D341Med (cell line): ENCODE data around the gene TIMM13.
"Not testable (repeated sequence)": the region's sequence is repeated elsewhere in the genome, so short reads cannot be mapped to it uniquely, and the experiment has no call there.

ENCODE experiments used
- DNase-seq: peaks from one replicate; pipeline ENCODE4 v3.0.0; 2012; ENCODE audit warnings: low spot score

The TIMM13 gene

DNA sequence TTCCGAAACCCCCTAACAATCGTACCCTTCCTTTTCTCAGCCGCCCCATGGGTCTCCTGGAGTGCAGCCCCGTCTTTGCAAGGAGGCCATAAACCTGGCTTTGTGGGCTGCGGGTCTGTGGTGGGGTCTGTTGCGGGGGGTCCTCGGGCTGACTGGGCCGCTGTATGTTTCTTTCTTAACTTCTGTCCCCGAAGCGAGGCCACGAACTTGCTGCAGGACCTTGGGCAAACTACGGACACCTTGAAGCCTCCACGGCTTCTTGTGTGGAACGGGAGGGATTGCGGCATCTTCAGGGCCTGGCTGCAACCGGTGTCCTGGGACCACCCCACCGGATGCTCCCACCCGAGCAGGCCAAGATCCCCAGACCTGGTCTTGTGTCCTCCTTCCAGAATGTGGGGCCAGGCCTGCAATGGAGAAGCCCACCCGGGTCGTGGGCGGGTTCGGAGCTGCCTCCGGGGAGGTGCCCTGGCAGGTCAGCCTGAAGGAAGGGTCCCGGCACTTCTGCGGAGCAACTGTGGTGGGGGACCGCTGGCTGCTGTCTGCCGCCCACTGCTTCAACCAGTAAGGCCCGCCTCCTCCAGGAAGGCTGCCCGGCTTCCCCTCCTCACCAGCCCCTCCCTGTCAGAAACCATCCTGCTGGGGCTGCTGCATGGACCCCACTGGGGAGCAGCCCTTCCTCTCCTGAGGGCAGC is 12.0 kb downstream of the TIMM13 start:
- DNase-seq = peak; percentile 35

DNA sequence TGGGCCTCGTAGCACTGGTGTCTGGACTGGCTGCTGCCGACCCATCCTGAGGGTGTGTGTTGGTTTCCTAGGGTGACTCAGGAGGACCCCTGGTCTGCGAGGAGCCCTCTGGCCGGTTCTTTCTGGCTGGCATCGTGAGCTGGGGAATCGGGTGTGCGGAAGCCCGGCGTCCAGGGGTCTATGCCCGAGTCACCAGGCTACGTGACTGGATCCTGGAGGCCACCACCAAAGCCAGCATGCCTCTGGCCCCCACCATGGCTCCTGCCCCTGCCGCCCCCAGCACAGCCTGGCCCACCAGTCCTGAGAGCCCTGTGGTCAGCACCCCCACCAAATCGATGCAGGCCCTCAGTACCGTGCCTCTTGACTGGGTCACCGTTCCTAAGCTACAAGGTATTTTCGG is 13.8 kb downstream of the TIMM13 start:
- peak; percentile 42 for DNase-seq

- no peak for DNase-seq
Measured at GRCh38 chr19:2413159-2413558, 14.2 kb downstream of the TIMM13 start.

GRCh38 chr19:2412449-2412848 is 14.9 kb downstream of the TIMM13 start:
- DNase-seq = no peak

- no peak for DNase-seq
Measured at GRCh38 chr19:2411709-2412108, 15.7 kb downstream of the TIMM13 start.

- DNase-seq = no peak
Measured at GRCh38 chr19:2410023-2410422, 17.4 kb downstream of the TIMM13 start.

DNA sequence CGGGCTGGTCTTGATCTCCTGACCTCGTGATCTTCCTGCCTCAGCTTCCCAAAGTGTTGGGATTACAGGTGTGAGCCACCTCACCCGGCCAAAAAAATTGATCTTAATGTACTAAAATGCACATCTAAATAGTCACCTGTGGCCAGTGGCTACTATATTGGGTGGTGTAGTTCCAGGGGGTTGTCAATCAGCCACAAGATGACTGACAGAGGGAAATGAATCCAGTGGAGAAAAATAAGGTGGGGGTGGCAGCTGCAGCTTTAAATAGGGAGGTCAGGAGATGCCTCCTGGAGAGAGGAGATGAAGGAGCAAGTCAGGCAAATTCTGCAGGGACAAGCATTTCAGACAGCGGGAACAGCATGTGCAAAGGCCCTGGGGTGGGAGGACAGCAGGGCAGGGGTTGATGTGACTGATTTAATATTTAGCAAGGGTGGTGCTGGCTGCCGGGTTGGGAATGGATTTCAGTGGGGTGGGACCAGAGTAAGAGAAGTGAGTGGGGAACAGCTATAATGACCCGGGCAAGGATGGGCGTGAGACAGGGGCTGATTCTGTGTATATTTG is 18.0 kb downstream of the TIMM13 start:
- no peak for DNase-seq

DNA sequence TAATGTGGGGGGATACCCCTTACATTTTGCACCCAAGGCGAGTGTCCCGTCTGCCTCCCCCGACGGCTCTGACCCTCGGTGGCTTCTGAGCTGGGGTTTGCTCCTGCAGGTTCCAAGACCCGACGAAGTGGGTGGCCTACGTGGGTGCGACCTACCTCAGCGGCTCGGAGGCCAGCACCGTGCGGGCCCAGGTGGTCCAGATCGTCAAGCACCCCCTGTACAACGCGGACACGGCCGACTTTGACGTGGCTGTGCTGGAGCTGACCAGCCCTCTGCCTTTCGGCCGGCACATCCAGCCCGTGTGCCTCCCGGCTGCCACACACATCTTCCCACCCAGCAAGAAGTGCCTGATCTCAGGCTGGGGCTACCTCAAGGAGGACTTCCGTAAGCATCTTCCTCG is 19.1 kb downstream of the TIMM13 start:
- DNase-seq = peak; percentile 20

- no peak for DNase-seq
Measured at GRCh38 chr19:2399582-2399981, 27.8 kb downstream of the TIMM13 start.

DNA sequence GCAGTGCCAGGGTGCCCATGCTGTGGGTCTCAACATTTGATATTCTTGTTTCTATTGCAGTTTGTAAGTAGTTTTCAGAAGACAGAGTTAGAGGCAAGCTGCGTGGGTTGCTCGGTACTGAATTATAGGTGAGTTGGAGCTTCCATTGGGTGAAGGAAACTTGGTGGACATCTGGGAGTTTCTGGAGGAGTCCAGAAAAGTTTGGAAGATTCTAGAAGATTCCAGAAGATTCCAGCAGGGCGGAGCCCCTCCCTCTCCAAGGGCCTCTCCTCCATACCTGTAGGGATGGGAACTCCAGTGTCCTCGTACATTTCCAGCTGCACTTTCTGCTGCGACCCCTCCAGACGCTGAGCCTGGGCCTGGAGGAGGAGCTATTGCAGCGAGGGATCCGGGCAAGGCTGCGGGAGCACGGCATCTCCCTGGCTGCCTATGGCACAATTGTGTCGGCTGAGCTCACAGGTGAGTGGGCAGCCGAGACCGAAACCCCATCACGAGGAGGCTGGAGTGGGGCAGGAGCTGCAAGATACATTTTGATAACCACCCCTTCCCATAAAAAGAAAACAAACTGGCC is 28.6 kb downstream of the TIMM13 start:
- DNase-seq = no peak

DNA sequence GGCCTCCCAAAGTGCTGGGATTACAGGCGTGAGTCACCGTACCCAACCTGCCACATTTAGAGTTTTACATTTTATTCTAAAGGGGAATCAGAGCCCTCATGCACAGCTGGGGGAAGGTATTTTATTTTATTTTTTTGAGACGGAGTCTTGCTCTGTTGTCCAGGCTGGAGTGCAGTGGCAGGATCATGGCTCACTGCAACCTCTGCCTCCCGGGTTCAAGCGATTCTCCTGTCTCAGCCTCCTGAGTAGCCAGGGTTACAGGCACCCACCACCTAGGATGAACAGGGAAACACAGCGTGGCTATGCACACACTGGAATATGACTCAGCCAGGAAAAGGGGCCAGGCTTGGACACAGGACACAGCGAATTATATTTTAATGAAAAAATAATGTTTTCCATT is 30.2 kb downstream of the TIMM13 start:
- not testable (repeated sequence) for DNase-seq

GRCh38 chr19:2395293-2395829 is 32.0 kb downstream of the TIMM13 start:
- DNase-seq = not testable (repeated sequence)

DNA sequence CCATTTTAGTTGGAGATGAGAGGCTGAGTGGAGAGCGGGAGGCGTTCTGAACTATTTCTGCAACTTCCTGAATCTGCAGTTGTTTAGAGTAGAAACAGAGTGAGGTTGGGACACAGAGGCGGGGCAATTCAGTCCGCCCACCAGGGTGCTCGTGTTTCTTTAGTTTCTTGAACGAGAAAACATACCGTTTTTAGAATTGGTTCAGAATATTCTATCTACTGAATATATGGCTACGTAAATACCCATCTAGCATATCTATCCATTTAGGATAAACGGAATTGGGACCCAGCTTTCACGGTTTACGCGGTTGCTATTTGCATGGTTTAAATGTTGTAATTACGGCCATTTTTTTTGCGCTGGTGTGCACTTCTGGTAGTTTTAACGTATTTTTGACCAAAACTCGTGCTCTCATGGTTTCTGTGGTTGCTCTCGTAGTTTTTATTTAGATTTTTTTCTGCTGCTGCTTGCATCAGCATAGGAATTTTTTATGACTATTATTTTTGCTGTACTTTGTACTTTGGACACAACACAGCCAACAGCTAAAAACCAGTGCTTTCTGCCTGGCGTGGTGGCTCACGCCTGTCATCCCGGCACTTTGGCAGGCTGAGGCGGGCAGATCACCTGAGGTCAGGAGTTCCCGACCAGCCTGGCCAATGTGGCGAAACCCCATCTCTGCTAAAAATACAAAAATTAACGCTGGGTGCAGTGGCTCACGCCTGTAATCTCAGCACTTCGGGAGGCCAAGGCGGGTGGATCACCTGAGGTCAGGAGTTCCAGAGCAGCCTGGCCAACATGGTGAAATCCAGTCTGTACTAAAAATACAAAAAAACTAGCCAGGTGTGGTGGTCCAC is 32.7 kb downstream of the TIMM13 start:
- DNase-seq = no peak

DNA sequence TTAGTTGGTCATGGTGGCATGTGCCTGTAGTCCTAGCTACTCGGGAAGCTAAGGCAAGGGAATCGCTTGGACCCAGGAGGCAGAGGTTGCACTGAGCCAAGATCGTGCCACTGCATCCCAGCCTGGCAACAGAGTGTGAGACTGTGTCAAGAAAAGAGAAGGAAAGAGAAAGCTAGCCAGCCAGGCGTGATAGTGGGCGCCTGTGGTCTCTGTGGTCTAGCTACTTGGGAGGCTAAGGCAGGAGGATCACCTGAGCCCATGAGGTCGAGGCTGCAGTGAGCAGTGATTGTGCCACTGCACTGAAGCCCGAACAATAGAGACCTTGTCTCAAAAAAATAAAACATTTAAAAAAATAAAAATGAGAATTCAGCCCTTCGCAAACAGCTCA is 33.3 kb downstream of the TIMM13 start:
- DNase-seq = no peak

DNA sequence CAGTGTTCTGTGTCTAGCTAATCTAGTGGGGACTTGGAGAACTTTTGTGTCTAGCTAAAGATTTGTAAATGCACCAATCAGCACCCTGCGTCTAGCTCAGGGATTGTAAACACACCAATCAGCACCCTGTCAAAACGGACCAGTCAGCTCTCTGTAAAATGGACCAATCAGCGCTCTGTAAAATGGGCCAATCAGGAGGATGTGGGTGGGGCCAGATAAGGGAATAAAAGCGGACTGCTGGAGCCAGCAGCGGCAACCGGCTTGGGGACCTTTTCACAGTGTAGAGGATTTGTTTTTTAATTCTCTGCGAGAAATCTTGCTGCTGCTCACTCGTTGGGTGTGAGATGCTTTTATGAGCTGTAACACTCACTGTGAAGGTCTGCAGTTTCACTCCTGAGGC is 34.5 kb downstream of the TIMM13 start:
- DNase-seq = not testable (repeated sequence)

DNA sequence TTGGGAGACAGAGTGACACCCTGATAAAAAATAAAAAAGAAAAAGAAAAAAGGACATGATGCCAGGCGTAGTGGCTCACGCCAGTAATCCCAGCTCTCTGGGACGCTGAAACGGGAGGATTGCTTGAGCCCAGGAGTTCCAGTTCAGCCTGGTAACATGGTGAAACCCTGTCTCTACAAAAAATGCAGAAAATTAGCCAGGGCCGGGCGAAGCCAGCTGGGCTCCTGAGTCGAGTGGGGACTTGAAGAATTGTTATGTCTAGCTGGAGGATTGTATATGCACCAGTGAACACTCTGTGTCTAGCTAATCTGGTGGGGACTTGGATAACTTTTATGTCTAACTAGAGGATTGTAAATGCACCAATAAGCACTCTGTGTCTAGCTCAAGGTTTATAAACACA is 35.0 kb downstream of the TIMM13 start:
- DNase-seq = no peak

DNA sequence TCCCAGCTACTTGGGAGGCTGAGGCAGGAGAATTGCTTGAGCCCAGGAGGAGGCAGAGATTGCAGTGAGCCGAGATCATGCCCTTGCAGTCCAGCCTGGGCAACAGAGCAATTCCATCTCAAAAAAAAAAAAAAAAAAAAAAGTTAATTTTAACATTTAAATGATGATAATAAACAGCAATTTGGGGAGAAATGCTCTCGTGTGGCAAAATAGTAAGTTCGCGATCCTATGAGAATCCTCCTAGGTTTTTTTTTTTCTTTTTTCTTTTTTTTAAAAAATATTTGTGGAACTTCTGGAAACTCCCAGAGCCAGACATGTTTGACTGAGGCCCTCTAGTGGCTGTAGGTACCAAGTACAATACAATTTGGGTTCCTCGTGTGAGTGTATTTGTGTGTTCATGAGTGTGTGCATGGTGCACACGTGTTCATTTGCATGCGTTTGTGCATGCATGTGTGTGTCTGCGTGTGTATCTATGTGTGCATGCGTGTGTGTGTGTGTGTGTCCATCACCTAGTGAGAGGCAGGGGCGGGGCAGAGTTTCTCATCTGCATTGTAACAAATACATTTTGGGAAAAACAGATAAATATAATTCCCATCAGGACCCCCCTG is 36.2 kb downstream of the TIMM13 start:
- no peak for DNase-seq

DNA sequence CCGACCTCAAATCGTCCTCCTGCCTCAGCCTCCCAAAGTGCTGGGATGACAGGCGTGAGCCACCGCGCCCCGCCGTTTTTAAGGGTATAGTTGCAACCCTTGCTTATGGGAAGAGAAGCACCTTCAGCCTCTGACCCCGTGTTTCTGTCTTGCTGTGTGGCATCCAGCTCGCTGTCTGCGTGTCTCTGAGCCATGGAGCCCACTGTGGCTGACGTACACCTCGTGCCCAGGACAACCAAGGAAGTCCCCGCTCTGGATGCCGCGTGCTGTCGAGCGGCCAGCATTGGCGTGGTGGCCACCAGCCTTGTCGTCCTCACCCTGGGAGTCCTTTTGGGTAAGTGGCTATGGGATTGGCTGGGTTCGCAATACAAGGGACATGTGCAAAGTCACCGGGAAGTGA is 37.8 kb downstream of the TIMM13 start:
- no peak for DNase-seq

DNA sequence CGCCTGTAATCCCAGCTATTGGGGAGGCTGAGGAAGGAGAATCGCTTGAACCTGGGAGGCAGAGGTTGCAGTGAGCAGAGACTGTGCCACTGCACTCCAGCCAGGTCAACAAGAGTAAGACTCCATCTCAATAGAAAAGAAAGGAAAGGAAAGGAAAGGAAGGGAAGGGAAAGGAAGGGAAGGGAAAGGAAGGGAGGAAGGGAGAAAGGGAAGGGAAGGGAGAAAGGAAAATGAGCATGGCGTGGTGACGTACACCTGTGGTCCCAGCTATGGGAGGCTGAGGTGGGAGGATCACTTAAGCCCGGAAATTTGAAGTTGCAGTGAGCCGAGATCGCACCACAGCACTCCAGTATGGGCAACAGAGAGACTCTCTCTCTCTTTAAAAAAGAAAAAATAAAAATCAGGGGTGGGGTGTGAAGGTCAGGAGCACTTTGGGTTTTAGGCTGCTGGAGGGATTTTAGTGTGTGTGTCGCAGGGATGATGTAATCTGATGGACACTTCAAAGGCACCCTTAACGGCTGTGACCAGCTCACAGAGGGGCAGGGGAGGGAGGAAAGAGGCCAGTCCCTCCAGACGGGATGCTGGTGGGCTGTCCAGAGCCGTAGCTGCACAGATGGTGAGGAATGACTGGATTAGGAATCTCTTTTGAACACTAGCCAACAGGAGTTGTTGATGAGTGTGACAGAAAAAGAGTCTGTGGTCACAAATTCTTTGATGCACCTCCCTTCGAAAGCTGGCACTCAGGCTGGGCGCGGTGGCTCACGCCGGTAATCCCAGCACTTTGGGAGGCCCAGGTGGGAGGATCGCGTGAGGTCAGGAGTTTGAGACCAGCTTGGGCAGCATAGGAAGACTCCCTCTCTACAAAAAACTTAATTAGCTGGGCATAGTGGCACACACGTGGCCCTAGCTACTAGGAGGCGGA is 39.8 kb downstream of the TIMM13 start:
- no peak for DNase-seq

DNA sequence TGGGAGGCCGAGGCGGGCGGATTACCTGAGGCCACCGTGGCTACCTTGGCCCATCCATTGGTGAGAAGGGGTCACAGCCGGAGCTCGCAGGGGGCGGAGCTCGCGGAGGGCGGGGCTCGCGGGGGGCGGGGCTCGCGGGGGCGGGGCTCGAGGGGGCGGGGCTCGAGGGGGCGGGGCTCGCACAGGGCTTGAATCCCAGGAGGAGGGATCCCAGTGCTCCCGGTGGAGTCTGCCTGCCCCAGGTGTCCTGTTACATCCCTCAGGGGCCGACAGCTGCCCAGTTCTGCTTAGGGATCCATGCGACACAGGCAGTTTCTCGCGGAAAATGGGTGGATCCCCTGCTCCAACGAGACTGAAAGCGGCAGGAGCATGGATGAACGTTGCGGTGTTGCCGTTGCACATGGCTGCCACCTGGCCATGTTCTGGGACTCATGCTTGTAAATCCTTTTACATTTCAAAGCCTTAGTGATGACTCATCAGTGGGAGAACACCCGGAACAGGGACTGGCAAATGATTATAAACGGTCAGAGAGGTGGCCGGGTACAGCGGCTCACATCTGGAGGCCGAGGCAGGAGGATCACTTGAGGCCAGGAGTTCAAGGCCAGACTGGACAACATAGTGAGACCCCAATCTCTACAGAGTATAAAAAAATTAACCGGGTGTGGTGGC is 42.2 kb downstream of the TIMM13 start:
- DNase-seq = peak; percentile 94
